HG03039 (cell line): ENCODE results near the gene A1BG.
"Not testable (repeated sequence)": the region's sequence is repeated elsewhere in the genome, so short reads cannot be mapped to it uniquely, and the experiment has no call there.

ENCODE experiments used
- ATAC-seq: cut with Tn5 transposase; IDR thresholded peaks from one replicate; pipeline ENCODE4 v1.9.1; 2021; ENCODE audit warnings: mild to moderate bottlenecking, moderate library complexity; ENCODE audit not compliant: unreplicated experiment

A1BG gene

GRCh38 chr19:58386576-58387337 is 33.5 kb upstream of the A1BG start, which contains the start of gene RPS5:
Gene RPS5, plus strand, starts transcription at chr19:58387269. Its CDS starts 869 bp downstream, at chr19:58388138.
- ATAC-seq = peak; percentile 81

- ATAC-seq = peak; percentile 1
Observed at GRCh38 chr19:58385891-58386575, 32.7 kb upstream of the A1BG start.

DNA sequence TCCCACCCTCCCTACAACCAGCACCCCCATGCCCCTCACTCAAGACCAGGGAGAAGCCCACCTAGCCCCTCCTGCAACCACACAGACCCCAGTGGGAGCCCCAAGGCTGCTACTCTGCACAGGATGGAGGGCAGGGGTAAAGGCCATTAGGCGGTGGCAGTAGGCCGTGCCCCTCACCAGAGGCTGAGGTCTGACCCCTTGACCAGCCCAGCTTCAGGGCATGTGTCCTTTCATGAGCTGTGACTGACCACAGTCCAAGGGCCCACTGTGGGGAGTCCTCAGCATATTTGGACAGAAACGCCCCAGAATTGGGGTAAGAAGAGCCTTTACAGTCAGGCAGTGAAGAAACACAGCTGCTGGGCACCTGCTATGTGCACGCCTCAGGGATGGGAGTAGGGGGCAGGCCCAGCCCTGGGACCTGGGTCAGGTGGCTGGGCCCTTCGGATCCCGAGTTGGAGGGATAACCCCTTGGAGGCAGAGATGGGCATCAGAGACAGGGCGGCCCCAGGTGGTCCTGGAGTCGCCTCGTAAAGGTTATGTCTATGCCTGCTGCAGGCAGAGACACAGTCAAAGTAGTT is 32.1 kb upstream of the A1BG start:
- no peak for ATAC-seq

DNA sequence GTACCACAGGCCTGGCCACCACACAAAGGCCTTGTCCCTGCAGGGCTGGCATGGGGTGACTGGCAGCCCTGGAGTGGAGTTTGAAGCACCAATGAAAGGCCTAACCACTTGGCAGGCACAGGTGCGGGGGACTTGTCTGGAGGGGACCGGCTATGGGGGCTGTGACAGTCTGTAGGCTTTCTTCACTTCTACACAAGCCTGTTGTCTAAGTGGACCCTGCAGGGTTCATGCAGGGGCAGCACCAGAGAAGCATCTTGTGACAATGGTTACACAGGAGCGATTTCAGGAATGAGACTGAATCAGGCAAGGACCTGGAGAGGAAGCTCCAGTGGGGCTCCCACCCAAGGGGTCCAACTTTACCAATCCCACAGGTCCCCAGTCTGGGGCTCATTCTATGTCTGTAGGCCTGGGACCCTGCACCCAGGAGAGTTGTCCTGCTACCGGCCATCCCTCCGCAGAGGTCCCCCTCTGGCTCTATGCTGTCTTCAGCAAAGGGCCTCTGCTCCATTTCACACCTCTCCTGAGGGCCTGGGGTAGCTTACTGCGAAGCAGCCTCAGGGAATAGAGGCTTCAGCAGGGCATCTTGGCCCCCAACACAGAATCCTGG is 29.8 kb upstream of the A1BG start:
- no peak for ATAC-seq

DNA sequence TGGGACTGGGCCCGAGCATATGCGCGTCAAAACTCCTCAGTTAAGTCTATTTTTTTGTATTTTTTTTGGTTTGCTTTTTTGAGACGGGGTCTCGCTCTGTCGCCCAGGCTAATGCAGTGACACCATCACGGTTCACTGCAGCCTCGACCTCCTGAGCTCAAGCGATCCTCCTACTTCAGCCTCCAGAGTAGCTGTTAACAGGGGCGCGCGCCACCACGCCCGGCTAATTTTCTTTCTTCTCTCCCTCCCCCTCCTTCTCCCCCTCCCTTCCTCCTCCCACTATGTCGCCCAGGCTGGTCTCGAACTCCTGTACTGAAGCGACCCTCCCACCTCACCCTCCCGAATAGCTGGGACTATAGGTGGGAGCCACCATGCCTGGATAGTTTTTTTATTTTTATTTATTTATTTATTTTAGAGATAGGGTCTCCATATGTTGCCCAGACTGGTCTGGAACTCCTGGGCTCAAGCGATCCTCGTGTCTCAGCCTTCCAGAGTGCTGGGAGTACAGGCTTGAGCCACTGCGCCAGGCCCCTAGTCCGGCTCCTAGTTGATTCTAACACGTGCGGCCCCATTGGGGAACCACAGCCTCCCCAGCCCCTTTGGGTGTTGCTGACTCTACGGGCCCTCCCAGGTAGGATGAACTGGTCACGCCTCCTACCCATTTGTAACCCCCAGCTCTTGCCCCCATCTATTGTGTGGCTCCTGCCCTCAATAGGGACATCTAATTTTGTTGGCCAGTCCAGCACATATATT is 28.3 kb upstream of the A1BG start:
- ATAC-seq = no peak

- ATAC-seq = peak; percentile 71
Observed at GRCh38 chr19:58380662-58381459, 27.6 kb upstream of the A1BG start, which contains the start of gene ZNF837. Gene ZNF837, minus strand, starts transcription at chr19:58381030. Its CDS starts 11,698 bp downstream, at chr19:58369332.

GRCh38 chr19:58380037-58380661 is 26.9 kb upstream of the A1BG start:
- ATAC-seq = no peak

- no peak for ATAC-seq
Observed at GRCh38 chr19:58379246-58379645, 26.0 kb upstream of the A1BG start.

- ATAC-seq = not testable (repeated sequence)
Observed at GRCh38 chr19:58376724-58377123, 23.4 kb upstream of the A1BG start.

- ATAC-seq = no peak
Observed at GRCh38 chr19:58374200-58374599, 20.9 kb upstream of the A1BG start.

DNA sequence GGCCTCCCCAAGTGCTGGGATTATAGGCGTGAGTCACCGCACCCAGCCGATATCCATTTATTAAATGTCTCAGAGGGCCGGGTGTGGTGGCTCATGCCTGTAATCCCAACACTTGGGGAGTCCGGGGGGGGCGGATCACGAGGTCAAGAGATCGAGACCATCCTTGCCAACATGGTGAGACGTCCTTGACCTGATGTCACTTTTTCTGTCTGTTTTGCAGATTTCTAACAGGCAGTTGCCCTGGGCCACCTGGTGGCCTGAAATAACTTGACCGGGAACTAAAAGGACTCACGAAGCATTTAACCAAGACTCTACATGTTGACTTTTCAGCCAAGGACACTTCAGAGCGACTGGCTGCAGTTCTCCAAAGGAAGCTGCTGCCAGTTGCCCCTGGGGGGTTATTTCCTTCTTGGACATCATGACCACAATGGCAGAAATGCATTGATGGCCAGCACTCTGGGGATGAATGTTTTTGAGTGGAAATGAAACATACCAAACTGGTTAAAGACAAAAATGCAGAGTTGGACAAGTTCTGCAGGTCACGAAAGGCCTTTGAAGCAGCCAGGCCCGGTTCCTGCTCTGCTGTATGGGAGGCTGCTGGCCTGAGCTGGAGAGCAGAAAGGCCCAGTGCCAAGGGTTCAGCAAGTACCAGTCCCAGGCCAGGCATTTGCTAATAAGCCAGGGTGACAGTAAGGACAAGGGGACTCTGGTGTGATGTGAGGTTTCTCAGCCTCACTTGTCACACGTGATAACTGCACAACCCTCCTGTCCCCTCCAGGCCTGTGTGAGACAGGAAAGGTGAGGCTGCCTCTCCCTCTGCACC is 19.2 kb upstream of the A1BG start:
- no peak for ATAC-seq

GRCh38 chr19:58368561-58369360 is 15.5 kb upstream of the A1BG start:
- no peak for ATAC-seq

DNA sequence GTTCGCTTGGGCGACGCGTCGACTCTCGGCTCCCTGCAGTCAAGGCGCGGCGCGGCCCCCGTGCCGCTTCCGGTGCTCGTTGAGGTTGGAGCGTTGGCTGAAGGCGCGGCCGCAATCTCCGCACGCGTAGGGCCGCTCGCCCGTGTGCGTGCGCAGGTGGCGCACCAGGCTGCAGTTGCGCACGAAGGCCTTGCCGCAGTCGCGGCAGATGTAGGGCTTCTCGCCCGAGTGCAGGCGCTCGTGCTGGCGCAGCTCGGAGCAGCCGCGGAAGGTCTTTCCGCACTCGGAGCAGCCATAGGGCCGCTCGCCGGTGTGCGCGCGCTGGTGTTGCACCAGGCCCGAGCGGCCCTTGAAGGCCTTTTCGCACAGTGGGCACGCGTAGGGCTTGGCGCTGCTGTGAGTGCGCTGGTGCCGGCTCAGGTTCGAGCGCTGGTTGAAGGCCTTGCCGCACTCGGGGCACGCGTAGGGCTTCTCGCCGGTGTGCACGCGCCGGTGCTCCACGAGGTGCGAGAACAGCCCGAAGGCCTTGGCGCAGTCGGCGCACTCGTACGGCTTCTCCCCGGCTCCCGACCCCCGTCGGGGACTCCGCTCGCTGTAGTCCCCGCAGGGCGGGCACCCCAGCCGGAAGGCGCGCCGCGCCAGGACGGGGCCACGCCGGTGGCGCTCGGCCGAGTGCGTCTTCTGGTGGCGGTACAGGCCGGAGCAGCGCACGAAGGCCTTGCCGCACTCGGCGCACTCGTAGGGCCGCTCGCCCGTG is 14.6 kb upstream of the A1BG start:
- no peak for ATAC-seq

GRCh38 chr19:58366585-58367430 is 13.5 kb upstream of the A1BG start:
- ATAC-seq = no peak

DNA sequence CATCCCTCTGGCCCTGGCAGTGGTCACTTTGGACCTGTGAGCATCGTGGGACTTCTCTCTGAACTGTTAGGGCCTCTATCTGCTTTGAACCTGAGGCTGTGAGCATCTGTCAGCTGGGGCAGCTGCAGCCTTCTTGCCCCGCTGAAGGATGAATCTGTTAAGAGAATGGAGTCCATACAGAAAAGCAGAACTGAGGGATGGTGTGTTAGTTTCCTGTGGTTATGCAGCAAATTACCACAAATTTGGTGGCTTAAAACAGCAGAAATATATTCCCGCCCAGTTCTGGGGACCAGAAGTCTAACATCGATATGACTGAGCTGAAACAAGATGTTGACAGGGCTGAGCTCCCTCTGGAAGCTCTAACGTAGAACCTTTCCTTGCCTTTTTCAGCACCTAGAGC is 10.9 kb upstream of the A1BG start:
- ATAC-seq = no peak
